Suprapubic skin (tissue), 4 donors: ENCODE measurements around the gene XPC. TPM values are rescaled to one million over a fixed set of nuclear protein-coding genes. Genes with fewer than 3 reads are reported as not detected.

Experiments
- DNase-seq, 2 donors: peaks; one replicate each; pipeline ENCODE4 v3.0.0-alpha.2; 2019; ENCODE audit warnings: low spot score in 2 of 2
- H3K27ac ChIP-seq: fragments of 200-600 bp; sonication (generic); one replicate; pipeline ENCODE4 v1.5.1; 2019
- H3K27me3 ChIP-seq: fragments of 200-600 bp; sonication (generic); one replicate; pipeline ENCODE4 v1.5.1; 2019
- H3K36me3 ChIP-seq: fragments of 200-600 bp; sonication (generic); one replicate; pipeline ENCODE4 v1.5.1; 2019
- H3K4me1 ChIP-seq: fragments of 200-600 bp; sonication (generic); one replicate; pipeline ENCODE4 v1.5.1; 2019
- H3K4me3 ChIP-seq: fragments of 200-600 bp; sonication (generic); one replicate; pipeline ENCODE4 v1.5.1; 2019; ENCODE audit warnings: mild to moderate bottlenecking
- H3K9me3 ChIP-seq: fragments of 200-600 bp; sonication (generic); one replicate; pipeline ENCODE4 v1.5.1; 2019
- EP300 ChIP-seq: sonication (generic); formaldehyde crosslinking; IDR thresholded peaks from one replicate; pipeline ENCODE4 v1.6.1; 2017; ENCODE audit warnings: antibody characterized with exemption
- POLR2A ChIP-seq, 2 donors: fragments of 450-650 bp; IDR thresholded peaks; one replicate each; pipeline ENCODE4 v1.6.1; 2017; ENCODE audit warnings: antibody characterized with exemption in 2 of 2, mild to moderate bottlenecking in 2 of 2, moderate library complexity in 2 of 2
- POLR2AphosphoS5 ChIP-seq, 3 donors: sonication (generic); formaldehyde crosslinking; IDR thresholded peaks; one replicate each; pipeline ENCODE4 v1.6.1; 2017; ENCODE audit warnings: antibody characterized with exemption in 3 of 3
- WGBS: methylation state at CpG from one replicate; pipeline ENCODE4 v1.1.5; 2018; 5-methylcytosine and 5-hydroxymethylcytosine counted together
- total RNA-seq, 4 donors: library from RNA; depleted of rRNA; stranded (reverse); fragments of >200 nt; gene quantifications; one replicate each; pipeline ENCODE4 v1.1.0, GENCODE V29; 2016
- TF ChIP-seq, protein P1 (sequence below), 2 donors: fragments of 200-600 bp in 1 of 2; fragments of 450-650 bp in 1 of 2; sonication (generic) in 1 of 2; IDR thresholded peaks; one replicate each; pipeline ENCODE4 v1.5.1; 2016 to 2019; ENCODE audit warnings: antibody characterized with exemption in 2 of 2, mild to moderate bottlenecking in 1 of 2, moderate library complexity in 1 of 2

The XPC gene
- total RNA-seq, 4 donors from 2014 or later = 49.7 to 176 (median 66.4) TPM

DNA sequence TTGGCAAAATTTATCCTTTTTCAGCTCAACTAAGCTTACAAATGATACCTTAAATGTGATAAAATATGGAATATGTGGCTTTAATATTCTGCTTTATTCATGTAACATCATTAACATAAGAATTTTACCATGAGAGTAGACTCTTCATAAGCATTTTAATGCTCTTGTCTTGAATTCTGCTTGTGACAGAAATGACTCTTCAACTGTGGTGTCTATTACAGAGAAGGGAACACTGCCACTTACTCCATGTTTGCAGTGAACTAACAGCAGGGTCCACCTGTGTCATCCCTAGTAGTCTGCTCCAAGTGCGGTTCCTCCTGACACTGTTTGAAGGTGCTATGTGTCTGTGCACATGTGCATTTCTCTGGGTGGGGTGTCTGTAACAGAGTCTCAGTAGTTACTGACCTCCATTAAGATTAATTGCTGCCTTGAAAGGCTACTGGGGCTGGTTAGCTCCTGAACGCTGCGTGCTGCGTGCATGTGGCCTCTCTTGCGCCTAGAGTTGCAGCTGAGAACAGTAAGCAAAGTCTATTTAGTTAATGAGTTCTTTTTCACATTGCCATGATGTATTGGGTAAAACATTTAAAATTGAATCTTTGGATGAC is 8.6 kb upstream of the XPC start:
- H3K27ac ChIP-seq = no peak overlapping the region
- peaks cover 42% of the 10 kb centered on the region for H3K36me3 ChIP-seq
- TF ChIP-seq, protein P1, sequence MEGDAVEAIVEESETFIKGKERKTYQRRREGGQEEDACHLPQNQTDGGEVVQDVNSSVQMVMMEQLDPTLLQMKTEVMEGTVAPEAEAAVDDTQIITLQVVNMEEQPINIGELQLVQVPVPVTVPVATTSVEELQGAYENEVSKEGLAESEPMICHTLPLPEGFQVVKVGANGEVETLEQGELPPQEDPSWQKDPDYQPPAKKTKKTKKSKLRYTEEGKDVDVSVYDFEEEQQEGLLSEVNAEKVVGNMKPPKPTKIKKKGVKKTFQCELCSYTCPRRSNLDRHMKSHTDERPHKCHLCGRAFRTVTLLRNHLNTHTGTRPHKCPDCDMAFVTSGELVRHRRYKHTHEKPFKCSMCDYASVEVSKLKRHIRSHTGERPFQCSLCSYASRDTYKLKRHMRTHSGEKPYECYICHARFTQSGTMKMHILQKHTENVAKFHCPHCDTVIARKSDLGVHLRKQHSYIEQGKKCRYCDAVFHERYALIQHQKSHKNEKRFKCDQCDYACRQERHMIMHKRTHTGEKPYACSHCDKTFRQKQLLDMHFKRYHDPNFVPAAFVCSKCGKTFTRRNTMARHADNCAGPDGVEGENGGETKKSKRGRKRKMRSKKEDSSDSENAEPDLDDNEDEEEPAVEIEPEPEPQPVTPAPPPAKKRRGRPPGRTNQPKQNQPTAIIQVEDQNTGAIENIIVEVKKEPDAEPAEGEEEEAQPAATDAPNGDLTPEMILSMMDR (IDR thresholded peaks at IDR 0.05) = no peak
- no peak for TF ChIP-seq EP300
- no peak for TF ChIP-seq POLR2A (IDR thresholded peaks at IDR 0.05)
- no peak for TF ChIP-seq POLR2AphosphoS5 (IDR thresholded peaks at IDR 0.05)
- no peaks in the 10 kb centered on the region for H3K27me3 ChIP-seq
- no peak for DNase-seq
- H3K4me1 ChIP-seq = peaks cover 18% of the 10 kb centered on the region
- no peaks in the 10 kb centered on the region for H3K9me3 ChIP-seq
- WGBS = 96% methylated on average over 5 of the region's 5 CpGs
- H3K4me3 ChIP-seq = no peak overlapping the region

DNA sequence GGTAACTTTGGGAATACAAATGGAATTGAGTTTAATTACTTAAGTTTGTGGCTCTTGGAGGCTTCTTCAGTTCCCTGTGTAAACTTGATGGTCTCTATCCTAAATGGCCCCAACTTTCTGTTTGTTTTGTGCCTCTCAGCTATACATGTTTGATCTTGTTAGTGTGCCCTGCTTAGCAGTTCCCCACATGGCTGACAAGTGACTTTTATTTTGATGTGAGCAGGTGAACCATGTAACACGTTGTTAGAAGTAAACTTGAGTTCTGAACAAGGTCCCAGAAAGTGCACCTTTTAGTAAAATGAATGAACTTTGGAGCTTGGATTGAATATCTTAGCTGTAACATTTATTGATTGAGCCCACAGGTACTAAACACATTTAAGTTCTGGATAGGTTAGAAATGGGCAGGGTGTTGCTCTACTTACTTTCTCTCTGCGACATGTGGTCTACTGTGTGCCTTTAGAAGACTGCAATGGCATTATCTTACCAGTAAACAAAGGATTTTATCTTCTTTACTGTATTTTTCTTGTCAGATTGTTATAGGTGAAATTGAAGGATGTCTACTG is 4.7 kb upstream of the XPC start:
- WGBS = 43% methylated on average over 2 of the region's 2 CpGs
- H3K27ac ChIP-seq = peak overlapping the region; percentile 20
- peaks cover 32% of the 10 kb centered on the region for H3K36me3 ChIP-seq
- TF ChIP-seq POLR2AphosphoS5 (IDR thresholded peaks at IDR 0.05) (no peak), POLR2A (IDR thresholded peaks at IDR 0.05) (no peak), EP300 (no peak)
- TF ChIP-seq, protein P1 (IDR thresholded peaks at IDR 0.05) = no peak
- no peak for DNase-seq
- peaks cover 33% of the 10 kb centered on the region for H3K4me1 ChIP-seq
- H3K9me3 ChIP-seq = no peaks in the 10 kb centered on the region
- H3K4me3 ChIP-seq = no peak overlapping the region
- no peaks in the 10 kb centered on the region for H3K27me3 ChIP-seq

DNA sequence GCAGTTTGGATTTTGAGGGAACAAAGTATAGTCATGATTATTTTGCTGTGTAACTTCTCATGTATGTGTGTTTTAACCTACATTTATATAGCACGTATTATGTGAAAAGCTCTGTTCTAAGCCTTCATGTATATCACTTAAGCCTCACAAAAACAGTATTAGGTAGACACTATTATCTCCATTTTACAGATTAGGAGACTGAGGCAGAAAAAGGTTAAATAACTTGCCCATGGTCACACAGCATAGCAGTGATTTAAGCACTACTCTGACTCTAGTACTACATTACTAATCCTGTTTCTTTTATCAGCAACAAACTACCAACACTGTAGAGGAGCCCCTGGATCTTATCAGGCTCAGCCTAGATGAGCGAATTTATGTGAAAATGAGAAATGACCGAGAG is 2.9 kb upstream of the XPC start:
- WGBS = 81% methylated on average over 3 of the region's 3 CpGs
- DNase-seq = no peak
- Histone ChIP-seq H3K36me3 (peaks cover 30% of the 10 kb centered on the region), H3K4me1 (peaks cover 50% of the 10 kb centered on the region), H3K9me3 (no peaks in the 10 kb centered on the region), H3K27me3 (no peaks in the 10 kb centered on the region), H3K27ac (peak overlapping the region; percentile 31), H3K4me3 (no peak overlapping the region)
- TF ChIP-seq, protein P1 (IDR thresholded peaks at IDR 0.05) = no peak
- TF ChIP-seq POLR2AphosphoS5 (IDR thresholded peaks at IDR 0.05) (no peak), EP300 (no peak), POLR2A (IDR thresholded peaks at IDR 0.05) (no peak)

DNA sequence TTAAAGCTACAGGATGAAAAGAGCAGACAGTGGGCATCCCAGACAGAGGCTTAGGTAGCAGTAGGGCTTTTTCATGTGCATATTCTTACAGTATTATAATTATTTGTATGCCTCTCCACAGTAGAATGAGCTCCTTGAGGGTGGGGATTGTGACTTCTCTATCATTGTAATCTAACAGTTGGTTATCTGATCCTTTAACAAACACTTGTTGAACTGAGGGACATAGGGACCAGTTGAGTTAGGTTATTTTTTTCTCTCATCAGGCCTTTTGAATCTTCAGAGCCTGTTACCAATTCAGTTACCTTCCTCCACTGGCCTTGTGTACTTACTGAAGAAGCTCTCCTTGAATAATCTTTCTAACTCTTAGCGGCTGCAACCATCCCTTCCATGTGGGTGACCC is 1.4 kb upstream of the XPC start:
- 94% methylated on average over 1 of the region's 1 CpG for WGBS
- DNase-seq = no peak
- Histone ChIP-seq H3K36me3 (peaks cover 18% of the 10 kb centered on the region), H3K4me3 (no peak overlapping the region), H3K4me1 (peaks cover 64% of the 10 kb centered on the region), H3K9me3 (no peaks in the 10 kb centered on the region), H3K27ac (no peak overlapping the region), H3K27me3 (no peaks in the 10 kb centered on the region)
- TF ChIP-seq EP300 (no peak), POLR2AphosphoS5 (IDR thresholded peaks at IDR 0.05) (no peak), POLR2A (IDR thresholded peaks at IDR 0.05) (no peak)
- TF ChIP-seq, protein P1 (IDR thresholded peaks at IDR 0.05) = no peak

DNA sequence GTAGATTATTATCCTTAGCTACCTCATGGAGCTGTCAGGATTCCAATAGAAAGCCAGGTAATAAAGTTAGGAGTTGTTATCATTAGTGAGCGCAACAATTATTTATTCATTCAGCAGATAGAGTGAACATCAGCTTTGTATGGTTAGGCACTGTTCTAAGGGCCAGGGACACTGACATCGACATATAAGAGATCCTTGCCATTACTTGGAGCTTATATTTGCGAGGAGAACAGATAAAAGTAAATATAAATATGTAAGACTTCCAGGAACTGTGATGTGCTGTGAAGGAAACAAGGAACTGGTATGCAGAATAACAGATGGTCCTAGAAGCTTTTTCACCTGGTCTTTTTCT is 689 bp upstream of the XPC start:
- no peak for DNase-seq
- H3K4me3 ChIP-seq = peak overlapping the region; percentile 94
- H3K27me3 ChIP-seq = no peaks in the 10 kb centered on the region
- WGBS = 1% methylated on average over 3 of the region's 3 CpGs
- H3K4me1 ChIP-seq = peaks cover 71% of the 10 kb centered on the region
- TF ChIP-seq POLR2A (IDR thresholded peaks at IDR 0.05) (no peak), EP300 (no peak), POLR2AphosphoS5 (IDR thresholded peaks at IDR 0.05) (no peak)
- TF ChIP-seq, protein P1 (IDR thresholded peaks at IDR 0.05) = no peak
- H3K36me3 ChIP-seq = peaks cover 15% of the 10 kb centered on the region
- no peaks in the 10 kb centered on the region for H3K9me3 ChIP-seq
- H3K27ac ChIP-seq = peak overlapping the region; percentile 98
